GM12865 (cell line): ENCODE measurements around the gene PGLYRP4.
A peak's percentile ranks its signal among the peaks of the same experiment; 100 is the strongest.

Experiments
- DNase-seq: peaks from one replicate; pipeline ENCODE4 v3.0.0; 2010; ENCODE audit warnings: low read depth
- H3K4me3 ChIP-seq: 2 replicates; pipeline ENCODE4 v1.5.1; 2011; ENCODE audit warnings: mild to moderate bottlenecking, low read depth, low read length, control low read depth
- TF ChIP-seq, protein P1 (sequence below): IDR thresholded peaks from 2 replicates; pipeline ENCODE4 v1.5.1; 2011; ENCODE audit warnings: low read length, control low read depth, low read depth, inconsistent platforms; ENCODE audit not compliant: insufficient read depth; ENCODE audit errors: missing control alignments

Gene PGLYRP4

DNA sequence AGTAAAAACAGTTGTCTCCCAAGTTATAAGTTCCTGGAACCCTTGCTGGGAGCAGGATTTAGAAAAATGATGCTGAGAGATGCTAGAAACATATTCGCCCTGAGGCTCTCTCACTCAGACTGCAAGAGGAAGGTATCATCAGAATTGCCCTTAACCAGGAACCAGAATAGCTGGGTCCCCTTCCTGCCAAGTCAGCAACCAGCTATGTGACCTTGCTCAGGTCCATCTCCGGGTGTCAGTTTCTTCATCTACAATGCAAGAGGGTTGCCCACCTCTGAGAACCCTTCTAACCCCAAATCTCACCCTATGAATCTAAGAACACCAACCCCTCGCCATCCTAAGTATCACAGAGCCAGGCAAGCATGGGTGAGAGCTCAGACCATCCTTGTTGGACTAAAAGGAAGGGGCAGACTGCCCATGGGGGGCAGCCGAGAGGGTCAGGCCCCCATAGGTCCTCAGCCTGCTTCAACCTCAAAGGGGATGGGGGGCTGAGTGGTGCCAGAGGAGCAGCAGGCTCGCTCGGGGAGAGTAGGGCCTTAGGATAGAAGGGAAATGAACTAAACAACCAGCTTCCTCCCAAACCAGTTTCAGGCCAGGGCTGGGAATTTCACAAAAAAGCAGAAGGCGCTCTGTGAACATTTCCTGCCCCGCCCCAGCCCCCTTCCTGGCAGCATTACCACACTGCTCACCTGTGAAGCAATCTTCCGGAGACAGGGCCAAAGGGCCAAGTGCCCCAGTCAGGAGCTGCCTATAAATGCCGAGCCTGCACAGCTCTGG lies 8.6 kb upstream of the PGLYRP4 start:
- H3K4me3 ChIP-seq = no peak overlapping the region
- TF ChIP-seq, protein P1, sequence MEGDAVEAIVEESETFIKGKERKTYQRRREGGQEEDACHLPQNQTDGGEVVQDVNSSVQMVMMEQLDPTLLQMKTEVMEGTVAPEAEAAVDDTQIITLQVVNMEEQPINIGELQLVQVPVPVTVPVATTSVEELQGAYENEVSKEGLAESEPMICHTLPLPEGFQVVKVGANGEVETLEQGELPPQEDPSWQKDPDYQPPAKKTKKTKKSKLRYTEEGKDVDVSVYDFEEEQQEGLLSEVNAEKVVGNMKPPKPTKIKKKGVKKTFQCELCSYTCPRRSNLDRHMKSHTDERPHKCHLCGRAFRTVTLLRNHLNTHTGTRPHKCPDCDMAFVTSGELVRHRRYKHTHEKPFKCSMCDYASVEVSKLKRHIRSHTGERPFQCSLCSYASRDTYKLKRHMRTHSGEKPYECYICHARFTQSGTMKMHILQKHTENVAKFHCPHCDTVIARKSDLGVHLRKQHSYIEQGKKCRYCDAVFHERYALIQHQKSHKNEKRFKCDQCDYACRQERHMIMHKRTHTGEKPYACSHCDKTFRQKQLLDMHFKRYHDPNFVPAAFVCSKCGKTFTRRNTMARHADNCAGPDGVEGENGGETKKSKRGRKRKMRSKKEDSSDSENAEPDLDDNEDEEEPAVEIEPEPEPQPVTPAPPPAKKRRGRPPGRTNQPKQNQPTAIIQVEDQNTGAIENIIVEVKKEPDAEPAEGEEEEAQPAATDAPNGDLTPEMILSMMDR = no peak
- no peak for DNase-seq

DNA sequence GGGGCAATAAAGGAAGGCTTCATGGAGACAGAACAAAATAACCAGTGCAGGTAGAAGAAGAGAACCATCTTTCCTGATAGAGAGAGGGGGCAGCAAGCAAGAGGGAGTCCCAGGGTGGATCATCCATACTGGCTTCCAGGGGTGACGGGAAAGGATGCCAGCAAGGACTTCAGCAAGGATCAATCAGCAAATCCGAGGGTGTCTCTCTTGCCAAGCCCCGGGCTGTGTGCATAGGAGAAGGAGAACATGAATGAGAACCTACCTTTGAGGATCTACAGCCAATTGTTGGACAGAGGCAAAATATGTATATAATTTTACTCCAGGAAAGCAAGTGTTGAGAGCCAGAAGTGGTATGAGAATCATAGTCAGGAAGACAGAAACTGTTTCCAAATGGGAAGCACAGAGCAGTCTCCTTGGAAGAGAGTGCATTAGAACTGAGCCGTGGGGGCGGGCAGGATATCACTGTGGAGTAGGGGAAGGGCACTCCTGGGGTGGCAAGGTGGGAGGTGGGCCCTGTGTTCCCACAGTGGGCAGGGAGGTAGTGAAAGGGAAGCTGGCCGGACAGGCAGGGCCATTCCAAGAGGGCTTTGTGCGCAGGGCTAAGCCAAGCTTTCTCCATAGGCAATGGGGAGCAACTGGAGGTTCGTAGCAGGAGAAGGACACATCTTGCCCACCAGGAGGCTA lies 7.9 kb upstream of the PGLYRP4 start:
- TF ChIP-seq, protein P1 = no peak
- no peak for DNase-seq
- no peak overlapping the region for H3K4me3 ChIP-seq

DNA sequence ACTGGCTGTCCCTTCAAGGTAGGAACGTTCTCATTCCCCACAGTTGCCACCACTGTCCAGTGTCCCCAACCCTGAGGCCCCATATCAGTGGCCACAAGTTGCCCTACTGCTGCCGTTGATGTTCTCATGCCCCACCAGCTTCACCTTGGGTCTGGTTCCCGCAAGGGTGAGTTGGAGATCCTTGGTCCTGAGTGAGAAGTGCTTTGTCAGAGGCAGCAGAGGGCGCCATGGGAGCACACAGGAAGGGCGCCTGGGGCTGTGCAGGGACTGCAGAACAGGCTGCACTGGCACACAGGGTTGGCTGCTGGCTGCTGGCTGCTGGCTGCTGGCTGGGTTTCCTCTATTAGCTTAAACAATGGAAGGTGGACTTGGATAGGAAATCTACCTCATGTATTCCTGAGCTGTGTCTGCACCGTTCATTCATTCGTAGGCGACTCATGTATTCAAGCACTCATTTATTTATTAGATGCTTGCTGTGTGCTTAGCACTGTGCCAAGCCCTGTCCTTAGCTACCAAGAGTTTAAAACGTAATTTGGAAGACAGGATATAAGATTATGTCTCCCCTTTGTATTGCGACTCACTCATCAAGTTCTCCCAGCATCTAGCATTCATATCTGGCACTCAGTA lies 6.9 kb upstream of the PGLYRP4 start:
- DNase-seq = peak; percentile 78
- TF ChIP-seq, protein P1 = peak; percentile 69
- H3K4me3 ChIP-seq = no peak overlapping the region

DNA sequence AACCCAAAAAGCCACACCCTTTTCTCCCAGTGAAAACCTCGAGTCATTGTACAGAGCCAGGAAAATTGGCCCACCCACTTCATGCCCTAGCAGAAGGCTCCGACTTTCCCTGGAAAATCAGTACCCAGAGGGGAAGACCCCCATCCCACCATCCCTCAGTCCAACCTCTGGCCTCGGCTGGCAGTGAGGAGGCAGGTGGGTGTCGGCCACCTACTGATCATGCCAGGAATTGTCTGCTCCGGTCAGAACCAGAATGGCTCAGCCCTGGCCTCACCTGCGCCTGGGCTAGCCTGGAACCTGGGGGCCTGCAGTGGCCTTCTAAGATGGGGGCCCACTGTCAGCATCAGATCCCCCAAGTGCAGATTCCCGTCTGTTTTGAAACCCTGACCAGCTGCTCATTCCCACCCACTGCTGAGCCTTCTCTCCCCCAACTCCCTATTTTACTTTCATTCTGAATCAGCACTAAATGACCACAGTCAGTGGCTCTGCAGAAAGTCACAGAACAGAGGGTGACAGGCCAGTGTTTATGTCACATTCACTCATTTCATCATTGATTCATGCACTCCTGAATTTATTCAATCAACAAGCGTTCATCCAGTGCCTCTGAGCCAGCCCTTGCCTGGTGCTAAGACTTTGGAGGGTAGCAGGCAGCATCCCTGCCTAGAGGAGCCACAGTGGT lies 6.0 kb upstream of the PGLYRP4 start:
- TF ChIP-seq, protein P1 = no peak
- H3K4me3 ChIP-seq = no peak overlapping the region
- no peak for DNase-seq

DNA sequence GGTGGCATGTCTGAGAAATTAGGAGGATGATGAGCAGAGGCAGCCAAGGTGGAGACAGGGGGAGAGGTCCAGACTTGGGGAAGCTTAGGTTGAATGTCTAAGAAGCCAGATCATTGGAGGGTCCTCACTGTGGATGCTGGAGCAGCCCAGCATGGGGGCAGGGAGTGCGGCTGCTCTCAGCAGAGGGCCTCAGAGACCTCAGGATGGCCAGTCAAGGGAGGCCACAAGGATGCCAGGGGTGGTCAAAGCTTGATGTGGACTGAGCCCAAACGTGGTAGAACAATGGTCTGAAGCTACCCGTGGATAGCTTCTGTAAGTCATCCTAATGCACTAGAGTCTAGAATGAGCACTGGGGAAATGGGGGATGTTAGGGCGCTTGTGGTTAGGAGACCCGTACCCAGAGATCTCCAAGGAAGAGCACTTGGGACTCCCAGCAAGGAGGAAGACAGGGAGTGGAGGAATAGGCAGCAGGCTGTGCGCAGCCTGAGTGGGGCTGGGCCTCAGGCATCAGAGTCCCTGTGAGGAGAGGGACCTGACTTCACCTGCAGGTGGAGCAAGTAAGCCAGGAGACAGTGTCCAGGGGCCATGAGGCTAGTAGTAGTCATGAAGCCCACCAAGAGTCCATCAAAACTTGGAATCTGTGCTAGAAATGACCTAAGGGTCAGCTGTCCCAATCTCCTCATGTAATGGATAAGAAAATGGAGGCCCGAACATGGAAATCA lies 4.7 kb upstream of the PGLYRP4 start:
- no peak overlapping the region for H3K4me3 ChIP-seq
- no peak for DNase-seq
- TF ChIP-seq, protein P1 = peak; percentile 44

DNA sequence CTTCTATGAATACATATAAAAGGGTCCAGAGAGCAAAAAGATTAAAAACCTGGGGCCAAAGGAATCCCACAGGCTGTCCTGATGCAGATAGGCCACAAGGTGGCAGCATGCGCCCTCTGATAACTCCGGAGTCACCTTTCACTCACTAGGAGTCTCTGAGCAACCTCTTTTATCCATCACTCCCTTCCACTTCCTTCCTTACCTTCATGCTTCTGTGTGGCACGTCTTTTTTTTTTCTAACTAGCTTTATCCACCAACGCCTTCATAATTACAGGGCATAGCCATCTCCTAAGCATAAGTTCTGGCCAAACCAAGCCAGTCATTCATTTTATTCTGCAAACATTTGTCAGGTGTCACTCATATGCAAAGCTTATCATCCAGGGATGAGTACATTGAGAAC lies 3.9 kb upstream of the PGLYRP4 start:
- TF ChIP-seq, protein P1 = peak; percentile 83
- DNase-seq = peak; percentile 72
- no peak overlapping the region for H3K4me3 ChIP-seq
